ENCODE measurements around the gene ATAT1.

GRCh38 chr6:30664994-30665767, 38.5 kb downstream of the ATAT1 start:
- TF ChIP-seq ESRRG (CRISPR knock-in tag; IDR thresholded peaks at IDR 0.05) = no peak
- TF ChIP-seq ISL1 (CRISPR knock-in tag; IDR thresholded peaks at IDR 0.05) = no peak
